Fibroblast of lung (primary cell): ENCODE results near the gene MARCKSL1. TPM values are rescaled to one million over a fixed set of nuclear protein-coding genes. Genes with fewer than 3 reads are reported as not detected.
A peak's percentile ranks its signal among the peaks of the same experiment; 100 is the strongest.
"Not testable (repeated sequence)": the region's sequence is repeated elsewhere in the genome, so short reads cannot be mapped to it uniquely, and the experiment has no call there.

Source experiments
- DNase-seq, 2 donors: peaks; one replicate each; pipeline versions ENCODE4 v3.0.0 to v3.0.0-alpha.2; 2010; ENCODE audit warnings: low read depth in 2 of 2
- H2AFZ ChIP-seq: 2 replicates; pipeline ENCODE4 v1.5.1; 2012; ENCODE audit warnings: low read length, control low read depth, inconsistent platforms
- H3K27ac ChIP-seq: 2 replicates; pipeline ENCODE4 v1.5.1; 2011; ENCODE audit warnings: low read length, control low read depth; ENCODE audit not compliant: insufficient read depth
- H3K27me3 ChIP-seq: 2 replicates; pipeline ENCODE4 v1.5.1; 2011; ENCODE audit warnings: mild to moderate bottlenecking, low read length; ENCODE audit not compliant: control insufficient read depth, insufficient read depth
- H3K36me3 ChIP-seq: 2 replicates; pipeline ENCODE4 v1.5.1; 2011; ENCODE audit warnings: low read length; ENCODE audit not compliant: control insufficient read depth, insufficient read depth
- H3K4me1 ChIP-seq: 2 replicates; pipeline ENCODE4 v1.5.1; 2011; ENCODE audit warnings: low read length; ENCODE audit not compliant: control insufficient read depth, insufficient read depth; ENCODE audit errors: extremely low read depth
- H3K4me2 ChIP-seq: 2 replicates; pipeline ENCODE4 v1.5.1; 2011; ENCODE audit warnings: low read length, control low read depth; ENCODE audit not compliant: insufficient read depth; ENCODE audit errors: extremely low read depth
- H3K4me3 ChIP-seq, 4 experiments: fragments of 200-600 bp in 1 of 4; sonication (generic) in 1 of 4; replicated peaks in 1 of 4; 2 replicates each; pipeline ENCODE4 v1.5.1; 2011 to 2016; ENCODE audit warnings: low read length in 4 of 4, low read depth in 3 of 4, mild to moderate bottlenecking in 3 of 4, control low read depth in 2 of 4, inconsistent platforms in 1 of 4, mixed read lengths in 1 of 4; ENCODE audit not compliant: insufficient read depth in 1 of 4; ENCODE audit errors: control extremely low read depth in 1 of 4
- H3K79me2 ChIP-seq: 2 replicates; pipeline ENCODE4 v1.5.1; 2012; ENCODE audit warnings: mild to moderate bottlenecking, low read length, inconsistent platforms; ENCODE audit not compliant: control insufficient read depth, insufficient read depth
- H3K9ac ChIP-seq: 2 replicates; pipeline ENCODE4 v1.5.1; 2011; ENCODE audit warnings: mild to moderate bottlenecking, low read length, control low read depth; ENCODE audit not compliant: insufficient read depth
- H3K9me3 ChIP-seq: 2 replicates; pipeline ENCODE4 v1.5.1; 2012; ENCODE audit warnings: low read depth, low read length; ENCODE audit not compliant: control insufficient read depth, insufficient read depth
- H4K20me1 ChIP-seq: 2 replicates; pipeline ENCODE4 v1.5.1; 2011; ENCODE audit warnings: low read length; ENCODE audit not compliant: control insufficient read depth, insufficient read depth; ENCODE audit errors: extremely low read depth
- EZH2 ChIP-seq: IDR thresholded peaks from 2 replicates; pipeline ENCODE4 v1.5.1; 2012; ENCODE audit warnings: low read length, control low read depth, mild to moderate bottlenecking; ENCODE audit errors: missing control alignments
- polyA plus RNA-seq, 2 donors: library from polyadenylated mRNA; depleted of rRNA in 1 of 2; stranded (reverse) in 1 of 2; unstranded in 1 of 2; fragments of >200 nt; gene quantifications; 2 replicates each; pipeline ENCODE4 v1.2.1, GENCODE V29; 2011 to 2012; ENCODE audit warnings: missing spikeins in 1 of 2
- total RNA-seq: library from RNA; depleted of rRNA; stranded (reverse); fragments of >200 nt; gene quantifications from 2 replicates; pipeline ENCODE4 v1.2.1, GENCODE V29; 2014
- TF ChIP-seq, protein P1 (sequence below), 2 donors: IDR thresholded peaks in 1 of 2; conservative IDR thresholded peaks in 1 of 2; 1 replicate in 1 of 2; 2 replicates in 1 of 2; pipeline ENCODE4 v1.5.1; 2011 to 2012; ENCODE audit warnings: low read length in 2 of 2, control low read depth in 1 of 2, inconsistent platforms in 1 of 2, low read depth in 1 of 2, mild to moderate bottlenecking in 1 of 2

MARCKSL1 gene
- total and polyA plus RNA-seq, 2 donors (not counting 1 experiment from before 2014, with no cell fraction given), result 11.7 to 79.1 TPM

DNA sequence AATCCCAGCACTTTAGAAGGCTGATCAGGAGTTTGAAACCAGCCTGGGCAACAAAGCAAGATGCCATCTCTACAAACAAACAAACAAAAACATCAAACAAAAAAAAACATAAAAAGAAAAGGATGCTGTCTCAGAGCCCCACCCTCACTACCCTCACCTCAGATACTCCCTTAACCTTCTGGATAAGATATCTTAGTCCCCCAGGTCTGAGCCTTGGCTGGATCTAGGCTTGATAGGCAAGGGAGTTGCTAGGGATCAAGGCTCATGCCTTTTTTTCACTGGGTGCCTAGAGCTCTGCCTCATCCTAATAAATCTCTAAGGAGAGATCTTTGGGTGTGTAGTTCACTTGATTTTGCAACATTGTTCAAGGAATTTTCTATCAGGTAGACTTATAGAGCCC, 36.7 kb downstream of the MARCKSL1 start:
- DNase-seq, result no peak
- Histone ChIP-seq H3K79me2 (peaks cover 35% of the 10 kb centered on the region), H4K20me1 (no peaks in the 10 kb centered on the region), H3K27me3 (no peaks in the 10 kb centered on the region), H3K4me3 (no peak overlapping the region), H3K9ac (no peak overlapping the region), H3K36me3 (peaks cover 6% of the 10 kb centered on the region), H3K4me2 (no peak overlapping the region), H3K4me1 (no peaks in the 10 kb centered on the region), H2AFZ (no peak overlapping the region), H3K27ac (no peak overlapping the region), H3K9me3 (no peaks in the 10 kb centered on the region)
- TF ChIP-seq EZH2, result no peak
- TF ChIP-seq, protein P1, sequence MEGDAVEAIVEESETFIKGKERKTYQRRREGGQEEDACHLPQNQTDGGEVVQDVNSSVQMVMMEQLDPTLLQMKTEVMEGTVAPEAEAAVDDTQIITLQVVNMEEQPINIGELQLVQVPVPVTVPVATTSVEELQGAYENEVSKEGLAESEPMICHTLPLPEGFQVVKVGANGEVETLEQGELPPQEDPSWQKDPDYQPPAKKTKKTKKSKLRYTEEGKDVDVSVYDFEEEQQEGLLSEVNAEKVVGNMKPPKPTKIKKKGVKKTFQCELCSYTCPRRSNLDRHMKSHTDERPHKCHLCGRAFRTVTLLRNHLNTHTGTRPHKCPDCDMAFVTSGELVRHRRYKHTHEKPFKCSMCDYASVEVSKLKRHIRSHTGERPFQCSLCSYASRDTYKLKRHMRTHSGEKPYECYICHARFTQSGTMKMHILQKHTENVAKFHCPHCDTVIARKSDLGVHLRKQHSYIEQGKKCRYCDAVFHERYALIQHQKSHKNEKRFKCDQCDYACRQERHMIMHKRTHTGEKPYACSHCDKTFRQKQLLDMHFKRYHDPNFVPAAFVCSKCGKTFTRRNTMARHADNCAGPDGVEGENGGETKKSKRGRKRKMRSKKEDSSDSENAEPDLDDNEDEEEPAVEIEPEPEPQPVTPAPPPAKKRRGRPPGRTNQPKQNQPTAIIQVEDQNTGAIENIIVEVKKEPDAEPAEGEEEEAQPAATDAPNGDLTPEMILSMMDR (conservative IDR thresholded peaks at IDR 0.05 in 1 of 2, IDR thresholded peaks at IDR 0.05 in 1 of 2; ENCODE audit: low read depth in 1 of 2, low read length in 2 of 2), result no peak

DNA sequence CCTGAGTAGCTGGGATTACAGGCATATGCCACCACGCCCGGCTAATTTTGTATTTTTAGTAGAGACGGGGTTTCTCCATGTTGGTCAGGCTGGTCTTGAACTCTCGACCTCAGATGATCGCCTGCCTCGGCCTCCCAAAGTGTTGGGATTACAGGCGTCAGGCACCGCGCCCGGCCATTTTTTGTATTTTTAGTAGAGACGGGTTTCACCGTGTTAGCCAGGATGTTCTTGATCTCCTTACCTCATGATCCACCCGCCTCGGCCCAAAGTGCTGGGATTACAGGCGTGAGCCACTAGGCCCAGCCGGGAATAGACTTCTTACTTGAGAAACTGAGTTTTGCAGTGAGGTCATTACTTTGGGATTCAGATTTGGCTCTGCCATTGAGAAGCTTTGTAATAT, 37.8 kb downstream of the MARCKSL1 start:
- H3K27me3 ChIP-seq, H4K20me1 ChIP-seq, H3K27ac ChIP-seq, H3K4me3 ChIP-seq, H3K4me1 ChIP-seq, H3K36me3 ChIP-seq, DNase-seq, H3K9me3 ChIP-seq, H2AFZ ChIP-seq, H3K4me2 ChIP-seq, H3K9ac ChIP-seq: not testable (repeated sequence)
- peaks cover 43% of the 10 kb centered on the region for H3K79me2 ChIP-seq

DNA sequence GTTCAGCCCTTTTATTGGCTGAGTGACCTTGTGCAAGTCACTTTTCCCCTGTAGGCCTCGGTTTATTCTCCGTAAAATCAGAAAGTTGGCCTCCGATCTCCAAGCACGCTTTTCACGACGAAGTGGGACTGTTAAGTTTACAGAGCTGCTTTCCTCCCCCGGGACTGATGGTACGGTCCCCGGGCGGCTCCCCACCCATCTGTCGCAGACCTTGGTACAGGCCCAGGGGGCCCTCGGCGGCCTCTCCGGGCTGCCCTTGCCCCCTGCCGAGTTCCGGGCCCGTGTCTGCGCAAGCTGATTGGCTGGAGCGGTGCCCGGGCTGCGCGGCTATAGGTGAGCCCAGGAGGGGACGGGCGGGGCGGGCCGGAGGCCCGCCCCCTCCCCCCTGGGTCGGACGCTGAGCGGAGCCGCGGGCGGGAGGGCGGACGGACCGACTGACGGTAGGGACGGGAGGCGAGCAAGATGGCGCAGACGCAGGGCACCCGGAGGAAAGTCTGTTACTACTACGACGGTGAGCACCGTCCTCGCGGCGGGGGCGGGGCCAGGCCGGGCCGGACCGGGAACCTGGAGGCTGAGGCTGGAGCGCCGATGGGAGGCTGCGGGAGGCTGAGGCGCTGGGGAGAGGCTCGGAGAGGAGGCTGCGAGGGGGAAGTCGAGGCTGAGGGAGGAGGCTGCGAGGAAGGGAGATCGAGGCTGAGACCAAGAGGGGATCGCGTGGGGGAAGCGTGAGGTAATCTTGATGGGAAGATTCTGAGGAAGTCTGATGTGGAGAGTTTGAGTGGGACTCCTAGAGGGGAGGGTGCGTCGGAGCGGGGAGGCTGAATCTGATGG, 44.1 kb downstream of the MARCKSL1 start, which contains the start of gene HDAC1:
Gene HDAC1 (plus strand): TSS at position 376 of the 831 bp plus-strand sequence. CDS start 87 bp downstream, at position 463.
- Histone ChIP-seq H3K27ac (peak within 1 kb of the TSS; percentile 76), H3K4me1 (no peaks in the 10 kb centered on the region), H3K4me2 (peak within 1 kb of the TSS; percentile 99), H3K9me3 (no peaks in the 10 kb centered on the region), H3K27me3 (no peaks in the 10 kb centered on the region), H3K9ac (peak within 1 kb of the TSS; percentile 72), H2AFZ (peak within 1 kb of the TSS; percentile 93), H3K79me2 (peaks cover 35% of the 10 kb centered on the region), H3K4me3 (peak within 1 kb of the TSS; percentile 69 to 94 (median 88)), H3K36me3 (peaks cover 1% of the 10 kb centered on the region), H4K20me1 (no peaks in the 10 kb centered on the region)
- DNase-seq, result peak; percentile 90 to 95
- TF ChIP-seq EZH2, result no peak
